HUES48 (cell line): ENCODE results near the gene HNF1B.

Experiments used
- H3K27ac ChIP-seq: one replicate; pipeline ENCODE4 v1.7.0; 2013; ENCODE audit warnings: low read depth, low read length, inconsistent platforms
- H3K27me3 ChIP-seq: 2 replicates; pipeline ENCODE4 v1.6.1; 2013; ENCODE audit warnings: mild to moderate bottlenecking, low read length; ENCODE audit not compliant: control insufficient read depth, insufficient read depth
- H3K36me3 ChIP-seq: 2 replicates; pipeline ENCODE4 v1.6.1; 2013; ENCODE audit warnings: low read length; ENCODE audit not compliant: control insufficient read depth, insufficient read depth
- H3K4me1 ChIP-seq: 2 replicates; pipeline ENCODE4 v1.6.1; 2013; ENCODE audit warnings: mild to moderate bottlenecking, low read length; ENCODE audit not compliant: control insufficient read depth, insufficient read depth
- H3K4me3 ChIP-seq: 2 replicates; pipeline ENCODE4 v1.5.1; 2013; ENCODE audit warnings: mild to moderate bottlenecking, low read depth, low read length
- H3K9ac ChIP-seq: 2 replicates; pipeline ENCODE4 v1.6.1; 2013; ENCODE audit warnings: mild to moderate bottlenecking, low read depth, low read length, moderate library complexity
- H3K9me3 ChIP-seq: 2 replicates; pipeline ENCODE4 v1.6.1; 2013; ENCODE audit warnings: low read length; ENCODE audit not compliant: control insufficient read depth, insufficient read depth

The HNF1B gene

DNA sequence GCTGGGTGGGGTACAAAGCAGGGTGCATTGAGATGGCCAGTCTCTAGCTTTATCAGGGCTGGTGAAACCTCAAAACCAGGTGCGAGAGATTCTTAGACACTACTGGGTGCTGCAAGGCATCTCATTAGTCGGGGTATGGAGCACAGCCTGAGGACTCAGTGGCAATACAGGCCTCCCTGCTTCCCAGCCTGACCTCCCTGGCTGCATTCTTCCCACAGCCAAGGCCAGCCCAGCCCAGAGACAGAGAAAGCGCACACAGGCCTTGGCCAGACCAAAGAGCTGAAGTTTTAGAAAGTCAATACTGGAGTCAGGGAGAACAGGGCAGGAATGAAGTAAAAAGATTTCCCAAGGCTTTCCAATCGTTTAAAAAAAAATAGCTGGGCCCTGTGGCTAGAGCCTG is 12.5 kb downstream of the HNF1B start:
- Histone ChIP-seq H3K27ac (no peak overlapping the region), H3K4me1 (no peaks in the 10 kb centered on the region; the same call in none of the 2 replicates), H3K27me3 (peaks cover 44% of the 10 kb centered on the region), H3K9ac (no peak overlapping the region), H3K36me3 (no peaks in the 10 kb centered on the region), H3K9me3 (no peaks in the 10 kb centered on the region), H3K4me3 (no peak overlapping the region)

DNA sequence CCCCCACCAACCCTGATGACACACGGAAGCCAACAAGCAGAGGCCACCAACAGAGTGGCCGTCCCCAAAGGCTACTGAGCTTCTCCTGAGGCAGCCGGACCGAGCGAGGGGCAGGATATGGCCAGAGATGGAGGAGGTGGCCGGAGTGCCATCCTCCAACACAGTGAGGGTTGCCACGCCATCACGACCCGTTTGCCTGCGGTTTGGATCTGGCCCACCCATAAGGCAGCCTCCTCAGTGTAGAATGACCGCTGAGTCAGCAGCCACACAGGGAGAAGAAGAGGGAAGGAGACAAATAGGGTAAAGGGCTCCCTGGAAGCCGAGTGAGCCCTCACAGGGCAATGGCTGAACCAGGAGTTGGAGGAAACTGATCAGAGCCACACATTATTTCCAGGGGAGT is 13.8 kb downstream of the HNF1B start:
- no peaks in the 10 kb centered on the region for H3K9me3 ChIP-seq
- H3K4me3 ChIP-seq = no peak overlapping the region
- no peak overlapping the region for H3K27ac ChIP-seq
- no peaks in the 10 kb centered on the region for H3K36me3 ChIP-seq
- no peak overlapping the region for H3K9ac ChIP-seq
- H3K4me1 ChIP-seq = no peaks in the 10 kb centered on the region; the same call in none of the 2 replicates
- peaks cover 32% of the 10 kb centered on the region for H3K27me3 ChIP-seq

DNA sequence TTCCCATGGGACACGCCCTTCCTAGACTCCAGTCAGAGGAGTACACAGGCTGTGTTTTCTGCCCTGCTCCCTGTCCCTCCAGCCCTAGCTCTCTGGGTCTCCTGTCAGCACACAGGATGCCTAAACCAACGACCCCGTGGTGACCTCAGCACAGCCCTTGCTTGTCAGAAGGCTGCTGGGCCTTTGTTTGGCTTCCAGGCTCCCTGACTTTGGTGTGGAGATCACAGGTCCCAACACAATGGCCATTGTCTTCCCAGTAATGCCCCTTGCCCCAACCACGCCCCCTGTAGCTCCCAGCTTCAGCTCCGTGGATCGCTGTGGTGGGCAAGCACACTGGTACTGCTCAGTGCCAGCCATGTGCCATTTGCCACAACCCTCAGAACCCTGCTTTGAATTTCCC is 15.0 kb downstream of the HNF1B start:
- H3K36me3 ChIP-seq = no peaks in the 10 kb centered on the region
- H3K9ac ChIP-seq = no peak overlapping the region
- no peak overlapping the region for H3K4me3 ChIP-seq
- H3K9me3 ChIP-seq = no peaks in the 10 kb centered on the region
- H3K27ac ChIP-seq = no peak overlapping the region
- peaks cover 23% of the 10 kb centered on the region for H3K27me3 ChIP-seq
- no peaks in the 10 kb centered on the region; the same call in none of the 2 replicates for H3K4me1 ChIP-seq

DNA sequence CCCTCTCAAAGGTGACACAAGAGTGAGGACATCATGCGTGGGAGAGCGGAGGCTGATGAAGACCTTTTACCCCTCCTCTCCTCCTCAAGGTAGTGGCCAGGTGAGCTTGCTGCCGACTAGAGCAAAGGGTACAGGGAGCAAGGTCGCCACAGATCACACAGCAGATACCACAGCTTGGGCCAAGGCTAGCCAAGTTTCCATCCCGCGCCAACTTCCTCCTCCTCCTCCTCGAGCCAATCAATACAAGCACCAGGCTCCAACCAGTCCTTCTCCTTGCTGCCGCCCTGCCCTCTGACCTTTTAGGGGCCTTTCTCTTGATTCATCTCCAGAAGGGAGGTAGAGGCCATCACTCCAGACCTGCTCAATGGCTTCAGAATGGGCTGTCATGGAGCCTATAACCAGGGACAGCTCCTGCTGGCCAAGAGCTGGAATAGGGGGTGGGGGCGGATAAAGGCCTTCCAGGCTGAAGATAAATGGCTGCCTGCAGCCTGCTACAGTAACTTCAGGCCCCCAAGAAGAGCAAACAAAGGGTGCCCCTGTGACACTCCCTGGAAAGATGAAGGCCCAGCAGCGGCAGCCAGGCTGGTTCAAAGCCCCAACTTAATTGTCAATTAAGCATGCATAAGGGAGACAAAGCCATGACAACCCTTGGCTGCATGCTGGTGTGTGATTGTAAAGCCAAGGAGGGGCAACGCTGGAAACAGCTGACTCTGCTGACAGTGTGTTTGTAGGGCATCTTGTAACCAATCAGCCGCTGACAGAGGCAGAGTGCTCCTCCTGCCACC is 17.8 kb downstream of the HNF1B start:
- Histone ChIP-seq H3K9ac (no peak overlapping the region), H3K9me3 (no peaks in the 10 kb centered on the region), H3K27ac (no peak overlapping the region), H3K36me3 (no peaks in the 10 kb centered on the region), H3K4me3 (no peak overlapping the region), H3K27me3 (peaks cover 5% of the 10 kb centered on the region; the same call in 1 of the 2 replicates), H3K4me1 (no peaks in the 10 kb centered on the region; the same call in none of the 2 replicates)

DNA sequence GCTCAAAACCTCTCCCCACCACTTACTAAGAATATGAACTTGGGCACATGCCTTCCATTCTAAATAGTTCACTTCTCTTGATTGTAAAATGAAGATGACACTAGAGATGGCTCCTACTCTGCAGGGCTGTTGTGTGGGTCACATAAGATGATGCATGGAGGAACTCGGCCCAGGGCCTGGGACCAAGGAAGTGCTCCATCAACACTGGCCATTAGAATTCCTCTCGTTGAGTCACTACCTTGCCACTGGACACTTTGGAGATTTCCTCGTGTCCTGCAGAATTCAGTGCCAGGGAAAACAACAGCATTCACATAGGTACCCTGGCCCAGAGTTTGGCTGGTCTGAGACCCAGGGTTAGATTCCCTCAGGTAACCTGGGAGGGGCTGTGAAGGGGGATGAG is 18.6 kb downstream of the HNF1B start:
- Histone ChIP-seq H3K9ac (no peak overlapping the region), H3K4me3 (no peak overlapping the region), H3K4me1 (no peaks in the 10 kb centered on the region; the same call in none of the 2 replicates), H3K27ac (no peak overlapping the region), H3K36me3 (no peaks in the 10 kb centered on the region), H3K9me3 (no peaks in the 10 kb centered on the region), H3K27me3 (peaks cover 2% of the 10 kb centered on the region; the same call in 1 of the 2 replicates)

DNA sequence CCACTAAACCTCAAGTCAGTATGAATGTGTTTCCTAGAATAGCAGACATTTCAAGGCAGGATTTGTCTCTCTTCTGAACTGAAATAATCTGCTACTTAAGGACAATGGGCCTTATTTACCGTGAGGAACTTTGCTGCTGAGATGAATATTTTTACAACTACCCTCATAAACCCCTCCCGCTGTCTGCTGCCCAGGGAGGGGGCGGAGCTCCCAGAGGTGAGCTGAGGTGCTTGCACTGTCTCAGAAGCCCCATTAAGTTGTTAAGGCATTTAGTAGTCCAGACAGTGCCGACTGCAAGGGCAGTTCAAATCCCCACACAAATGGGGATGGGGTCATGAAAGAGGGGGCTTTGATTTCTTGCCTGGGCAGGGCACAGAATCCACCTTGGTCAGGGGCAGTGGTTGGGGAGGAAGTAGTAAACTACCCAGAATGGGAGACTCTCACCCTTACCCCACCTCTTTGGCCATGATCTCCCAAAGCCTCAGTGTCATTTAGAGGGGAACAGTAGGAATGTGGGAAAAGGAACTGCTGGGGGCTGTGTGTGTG is 19.2 kb downstream of the HNF1B start:
- Histone ChIP-seq H3K27ac (no peak overlapping the region), H3K9ac (no peak overlapping the region), H3K36me3 (no peaks in the 10 kb centered on the region), H3K9me3 (no peaks in the 10 kb centered on the region), H3K27me3 (no peaks in the 10 kb centered on the region; the same call in 1 of the 2 replicates), H3K4me3 (no peak overlapping the region), H3K4me1 (no peaks in the 10 kb centered on the region; the same call in none of the 2 replicates)

DNA sequence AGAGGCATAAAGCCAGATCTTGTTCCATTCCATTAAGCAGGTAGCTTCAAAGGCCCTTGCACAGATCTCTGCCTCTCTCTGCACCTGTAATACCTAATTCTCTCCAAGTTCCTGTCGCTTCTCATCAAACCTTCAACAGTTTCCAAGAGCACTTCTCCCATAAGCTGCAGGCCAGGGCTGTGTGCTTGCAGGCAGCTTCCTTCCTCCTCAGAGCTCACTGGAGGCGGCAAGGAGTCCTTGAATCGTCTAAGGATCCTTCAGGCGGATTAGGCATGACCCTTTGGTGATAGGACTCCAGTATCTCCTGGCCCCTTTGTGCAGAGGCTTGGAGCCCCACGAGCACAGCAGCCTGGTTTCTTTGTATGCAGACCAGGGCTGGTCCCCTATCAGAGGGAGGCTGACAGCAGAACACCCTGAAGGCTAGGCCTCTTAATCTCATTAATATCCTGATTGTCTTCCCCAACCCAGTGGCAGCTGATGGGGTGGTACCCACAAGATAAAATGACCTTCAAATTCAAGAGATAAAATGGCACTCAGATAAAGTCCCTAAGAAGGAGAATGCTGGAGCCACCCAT is 19.8 kb downstream of the HNF1B start:
- H3K27me3 ChIP-seq = no peaks in the 10 kb centered on the region; the same call in 1 of the 2 replicates
- H3K4me3 ChIP-seq = no peak overlapping the region
- H3K9ac ChIP-seq = no peak overlapping the region
- H3K4me1 ChIP-seq = no peaks in the 10 kb centered on the region; the same call in none of the 2 replicates
- no peaks in the 10 kb centered on the region for H3K9me3 ChIP-seq
- no peak overlapping the region for H3K27ac ChIP-seq
- no peaks in the 10 kb centered on the region for H3K36me3 ChIP-seq

DNA sequence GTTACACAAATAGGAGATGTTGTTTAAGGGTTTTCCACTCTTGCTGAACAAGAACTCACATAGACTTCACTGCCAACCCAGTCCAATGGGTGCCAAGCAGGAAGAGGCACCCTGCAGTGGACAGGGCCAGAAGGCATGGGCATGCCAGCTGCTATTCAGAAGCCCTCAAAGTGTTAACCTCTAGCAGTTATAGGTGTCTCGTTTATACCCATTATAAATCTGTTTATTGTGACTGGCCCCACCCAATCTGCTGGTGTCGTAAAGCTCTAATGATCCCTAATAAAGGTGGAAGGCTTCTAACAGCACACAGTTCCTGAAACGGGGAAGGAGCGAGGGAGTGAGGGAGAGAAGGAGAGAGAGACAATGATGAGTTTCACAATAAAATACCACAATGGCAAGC is 23.9 kb downstream of the HNF1B start:
- Histone ChIP-seq H3K9ac (no peak overlapping the region), H3K4me3 (no peak overlapping the region), H3K4me1 (no peaks in the 10 kb centered on the region; the same call in 1 of the 2 replicates), H3K27ac (no peak overlapping the region), H3K9me3 (no peaks in the 10 kb centered on the region), H3K27me3 (no peaks in the 10 kb centered on the region), H3K36me3 (no peaks in the 10 kb centered on the region)

DNA sequence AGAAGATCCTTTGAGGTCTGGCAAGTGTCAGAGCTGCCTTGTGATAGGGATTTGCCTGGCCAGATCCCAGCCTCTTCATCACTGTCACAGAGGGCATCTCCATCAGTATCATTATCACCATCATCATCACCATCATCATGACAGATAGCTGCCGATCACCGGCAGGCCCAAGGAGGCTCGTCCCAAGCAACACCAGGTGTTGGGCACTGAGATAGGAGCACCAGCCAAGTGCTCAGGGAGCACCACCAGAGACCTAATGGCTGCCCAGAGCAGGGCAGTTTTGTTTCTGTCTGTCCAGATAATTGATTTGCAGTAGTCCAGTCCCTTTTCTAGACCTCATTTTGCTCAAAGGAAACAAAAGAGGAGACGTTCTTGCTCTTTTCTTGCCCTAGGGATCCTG is 25.0 kb downstream of the HNF1B start:
- Histone ChIP-seq H3K27ac (no peak overlapping the region), H3K36me3 (no peaks in the 10 kb centered on the region), H3K27me3 (no peaks in the 10 kb centered on the region), H3K4me1 (peaks cover 3% of the 10 kb centered on the region; the same call in 1 of the 2 replicates), H3K9ac (no peak overlapping the region), H3K9me3 (no peaks in the 10 kb centered on the region), H3K4me3 (no peak overlapping the region)

DNA sequence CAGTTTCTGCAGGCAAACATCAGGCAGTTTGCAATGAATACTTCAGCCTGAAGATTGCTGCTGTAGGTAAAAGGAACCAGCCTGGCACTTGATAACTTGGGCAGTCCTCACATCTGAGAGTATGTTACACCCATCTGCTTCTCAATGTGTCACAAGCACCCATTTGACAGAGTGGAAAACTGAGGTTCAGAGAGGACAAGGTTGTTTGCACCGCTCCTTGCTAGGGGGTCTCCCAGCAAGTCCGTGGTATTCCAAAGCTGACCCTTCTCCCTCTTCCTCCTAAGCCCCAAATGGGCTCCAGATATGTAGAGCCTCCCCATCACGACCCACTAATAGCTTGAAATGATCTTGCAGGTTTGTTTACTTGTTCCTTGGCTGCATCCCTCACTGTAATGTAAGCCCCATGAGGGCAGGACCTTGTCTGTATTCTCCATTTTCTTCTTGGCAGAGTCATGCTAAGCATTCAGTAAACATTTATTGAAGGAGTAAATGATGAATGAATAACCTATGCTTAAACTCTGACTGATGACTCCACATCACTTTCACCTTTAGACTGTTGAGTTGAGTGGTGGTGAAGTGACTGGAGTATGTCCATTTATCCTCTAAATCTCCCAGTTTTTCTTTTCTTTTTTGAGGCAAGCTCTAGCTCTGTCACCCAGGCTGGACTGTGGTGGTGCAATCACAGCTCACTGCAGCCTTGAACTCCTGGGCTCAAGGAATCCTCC is 26.4 kb downstream of the HNF1B start:
- Histone ChIP-seq H3K27me3 (no peaks in the 10 kb centered on the region), H3K9me3 (no peaks in the 10 kb centered on the region), H3K9ac (no peak overlapping the region), H3K4me3 (no peak overlapping the region), H3K36me3 (no peaks in the 10 kb centered on the region), H3K27ac (no peak overlapping the region), H3K4me1 (peaks cover 6% of the 10 kb centered on the region; the same call in 1 of the 2 replicates)
